Pancreas (tissue), 10 donors: ENCODE results near the gene TTF2. TPM values are rescaled to one million over a fixed set of nuclear protein-coding genes. Genes with fewer than 3 reads are reported as not detected.

Experiments used
- ATAC-seq, 4 donors: fragments of 200-7000 bp; cut with Tn5 transposase; one replicate each; pipeline versions ENCODE4 v1.8.0 to v1.9.1; 2020; ENCODE audit warnings: mild to moderate bottlenecking in 4 of 4, moderate library complexity in 4 of 4
- DNase-seq, 6 donors: peaks; one replicate each; pipeline ENCODE4 v3.0.0-alpha.2; 2020
- FAIRE-seq: peaks from 2 replicates; lab custom pipeline; 2012; peaks lifted over from hg19 to GRCh38; lab: Jason Lieb, UNC
- H3K27ac ChIP-seq, 4 donors: fragments of 200-600 bp; sonication (generic); 1 replicate in 3 of 4; 2 replicates in 1 of 4; pipeline versions ENCODE4 v1.5.0 to v1.8.0; 2020
- H3K27me3 ChIP-seq, 4 donors: fragments of 200-600 bp; one replicate each; pipeline ENCODE4 v1.8.0; 2021
- H3K36me3 ChIP-seq, 3 donors: fragments of 200-600 bp; sonication (generic) in 1 of 3; one replicate each; pipeline versions ENCODE4 v1.5.0 to v1.8.0; 2020 to 2021
- H3K4me1 ChIP-seq, 3 donors: fragments of 200-600 bp; one replicate each; pipeline ENCODE4 v1.8.0; 2021
- H3K4me3 ChIP-seq, 4 donors: fragments of 200-600 bp; sonication (generic) in 2 of 4; one replicate each; pipeline versions ENCODE4 v1.5.0 to v1.8.0; 2020 to 2021
- H3K9me3 ChIP-seq, 4 donors: fragments of 200-600 bp; one replicate each; pipeline ENCODE4 v1.8.0; 2021
- CTCF ChIP-seq, 4 donors: fragments of 200-600 bp; sonication (generic) in 3 of 4; IDR thresholded peaks; one replicate each; pipeline versions ENCODE4 v1.5.0 to v1.8.0; 2021; ENCODE audit warnings: antibody characterized with exemption in 4 of 4
- WGBS, 2 donors: extraction: QIAGEN DNeasy Blood & Tissue Kit; methylation state at CpG; one replicate each; pipeline ENCODE4 v1.1.7; 2013; 5-methylcytosine and 5-hydroxymethylcytosine counted together
- intact Hi-C, 3 donors: fragments of 100-400 bp; cut with DNase I; formaldehyde crosslinking; loops; one replicate each; pipeline versions ENCODE4 v1.11.1 to v1.14.2; 2022
- polyA plus RNA-seq, 2 donors: library from polyadenylated mRNA; stranded (reverse); fragments of 200-250 nt; gene quantifications; one replicate each; pipeline ENCODE4 v1.2.3, GENCODE V29; 2013
- total RNA-seq, 6 donors: library from RNA; stranded (reverse); fragmentation: NEBNext Ultra II Directional in 4 of 6; extraction: Animal tissue kit (Norgen Biotek cat#: 25700) in 4 of 6; gene quantifications; one replicate each; pipeline versions ENCODE4 v1.2.1 to v1.2.4, GENCODE V29; 2021 to 2023
- donor health status: healthy with polysubstance abuse.
- donor health status: DM: no; HTN: no; CAD: no; lungs with moderate emphysema.
- donor health status: DM: no; HTN: no; CAD: no.
- donor health status: control.
- donor health status: control.
- donor health status: Bipolar disorder and iron deficiency.
- donor health status: DM: yes; HTN: yes; CAD: no.
- donor health status: DM: no; HTN: no; CAD: no.
- donor health status: DM: no; HTN: no; CAD: no.
- donor health status: DM: yes; HTN: yes; CAD: no.

The TTF2 gene
- total and polyA plus RNA-seq, 8 donors: 2.0 to 16.5 (median 5.0) TPM

- Histone ChIP-seq H3K27ac (no peak overlapping the region), H3K27me3 (no peaks in the 10 kb centered on the region), H3K4me3 (no peak overlapping the region), H3K9me3 (no peaks in the 10 kb centered on the region), H3K4me1 (no peaks in the 10 kb centered on the region), H3K36me3 (no peaks in the 10 kb centered on the region)
- WGBS, 2 donors: 79 to 82% methylated on average over 3 of the region's 3 CpGs
- intact Hi-C loops: no loop called here
- no peak for TF ChIP-seq CTCF (IDR thresholded peaks at IDR 0.05)
- DNase-seq (no peak), FAIRE-seq (no peak), ATAC-seq (no peak)
Measured at GRCh38 chr1:117015724-117016123, 44.4 kb upstream of the TTF2 start.

GRCh38 chr1:117017062-117017461, 43.1 kb upstream of the TTF2 start:
- ATAC-seq (no peak), FAIRE-seq (no peak), DNase-seq (no peak)
- 89 to 92% methylated on average over 4 of the region's 4 CpGs for WGBS, 2 donors
- H3K4me1 ChIP-seq: no peaks in the 10 kb centered on the region
- H3K36me3 ChIP-seq: no peaks in the 10 kb centered on the region
- H3K9me3 ChIP-seq: no peaks in the 10 kb centered on the region
- no peak overlapping the region for H3K4me3 ChIP-seq
- TF ChIP-seq CTCF (IDR thresholded peaks at IDR 0.05): no peak
- intact Hi-C loops: no loop called here
- H3K27ac ChIP-seq: no peak overlapping the region
- no peaks in the 10 kb centered on the region for H3K27me3 ChIP-seq

GRCh38 chr1:117017648-117018047, 42.5 kb upstream of the TTF2 start:
- Histone ChIP-seq H3K27ac (no peak overlapping the region), H3K27me3 (no peaks in the 10 kb centered on the region), H3K36me3 (no peaks in the 10 kb centered on the region), H3K4me1 (no peaks in the 10 kb centered on the region), H3K4me3 (no peak overlapping the region), H3K9me3 (no peaks in the 10 kb centered on the region)
- ATAC-seq (no peak), DNase-seq (no peak), FAIRE-seq (no peak)
- intact Hi-C loops: no loop called here
- 53 to 67% methylated on average over 3 of the region's 3 CpGs for WGBS, 2 donors
- no peak for TF ChIP-seq CTCF (IDR thresholded peaks at IDR 0.05)

GRCh38 chr1:117020526-117021156, 39.5 kb upstream of the TTF2 start:
- Histone ChIP-seq H3K4me1 (no peaks in the 10 kb centered on the region), H3K27me3 (no peaks in the 10 kb centered on the region), H3K9me3 (no peaks in the 10 kb centered on the region), H3K36me3 (no peaks in the 10 kb centered on the region), H3K4me3 (no peak overlapping the region), H3K27ac (no peak overlapping the region)
- FAIRE-seq (no peak), ATAC-seq (no peak), DNase-seq (no peak)
- TF ChIP-seq CTCF (IDR thresholded peaks at IDR 0.05): no peak
- intact Hi-C loops: no loop called here
- WGBS, 2 donors: 38 to 40% methylated on average over 1 of the region's 1 CpG

- Histone ChIP-seq H3K9me3 (no peaks in the 10 kb centered on the region), H3K27ac (no peak overlapping the region), H3K4me3 (no peak overlapping the region), H3K4me1 (no peaks in the 10 kb centered on the region), H3K36me3 (no peaks in the 10 kb centered on the region), H3K27me3 (no peaks in the 10 kb centered on the region)
- intact Hi-C loops: no loop called here
- 63 to 98% methylated on average over 3 of the region's 3 CpGs for WGBS, 2 donors
- TF ChIP-seq CTCF (IDR thresholded peaks at IDR 0.05): no peak
- FAIRE-seq: no peak
- ATAC-seq: no peak
- DNase-seq: no peak
Measured at GRCh38 chr1:117022114-117022513, 38.0 kb upstream of the TTF2 start.
